K562 (cell line): ENCODE measurements around the gene TBX10. TPM values are rescaled to one million over a fixed set of nuclear protein-coding genes. Genes with fewer than 3 reads are reported as not detected.

ENCODE experiments used
- ATAC-seq: fragments of 200-7000 bp; cut with Tn5 transposase; 3 replicates; pipeline ENCODE4 v1.9.1; 2020; ENCODE audit warnings: moderate library complexity
- BruUV-seq: library from RNA; stranded (reverse); fragments of 400-500 nt; replicated peaks from 2 replicates; lab custom pipeline; 2021; lab: Mats Ljungman, UMichigan
- CTCF ChIA-PET: fragments of 300-600 bp; formaldehyde crosslinking; extraction: SDS; loops from one replicate; lab custom pipeline; 2021; ENCODE audit warnings: low intra/inter-chr PET ratio; lab: Yijun Ruan, JAX
- POLR2A ChIA-PET: fragments of 300-600, 350-650 bp; sonication (Branson Sonifier 250); formaldehyde crosslinking; extraction: SDS; loops from one replicate; lab custom pipeline; 2021; ENCODE audit warnings: antibody characterized with exemption, inconsistent platforms; lab: Yijun Ruan, JAX
- DNase-seq, 4 experiments: peaks; one replicate each; pipeline versions ENCODE4 v3.0.0 to v3.0.0-alpha.2; 2011 to 2018; ENCODE audit warnings: low spot score in 3 of 4, mixed read lengths in 3 of 4; ENCODE audit errors: extremely low read depth in 1 of 4
- FAIRE-seq: peaks from 2 replicates; lab custom pipeline; 2011; peaks lifted over from hg19 to GRCh38; lab: Jason Lieb, UNC
- H2AFZ ChIP-seq: 2 replicates; pipeline ENCODE4 v1.6.0; 2011; ENCODE audit warnings: low read depth, low read length, control low read depth, inconsistent platforms
- H3K27ac ChIP-seq: fragments of 200-600 bp; 3 replicates; pipeline ENCODE4 v1.8.0; 2011; ENCODE audit warnings: low read depth, mild to moderate bottlenecking, control low read depth, inconsistent platforms, low read length, moderate library complexity, mixed read lengths; ENCODE audit errors: extremely low read depth
- H3K27me3 ChIP-seq, 2 experiments: fragments of 300-600 bp in 1 of 2; 2 replicates in 1 of 2; 3 replicates in 1 of 2; pipeline versions ENCODE4 v1.6.0 to v1.8.0; 2011; ENCODE audit warnings: inconsistent platforms in 2 of 2, low read length in 2 of 2, mild to moderate bottlenecking in 1 of 2, mixed read lengths in 1 of 2, moderate library complexity in 1 of 2; ENCODE audit not compliant: control insufficient read depth in 2 of 2, insufficient read depth in 2 of 2
- H3K36me3 ChIP-seq: fragments of 300-600 bp; 3 replicates; pipeline ENCODE4 v1.8.0; 2011; ENCODE audit warnings: mild to moderate bottlenecking, low read length, inconsistent platforms; ENCODE audit not compliant: control insufficient read depth, insufficient read depth
- H3K4me1 ChIP-seq, 2 experiments: fragments of 200-600 bp in 1 of 2; replicated peaks in 1 of 2; 2 replicates in 1 of 2; 3 replicates in 1 of 2; pipeline versions ENCODE4 v1.5.1 to v1.8.0; 2011; ENCODE audit warnings: inconsistent platforms in 2 of 2, low read length in 2 of 2, mild to moderate bottlenecking in 1 of 2, mixed read lengths in 1 of 2, moderate library complexity in 1 of 2; ENCODE audit not compliant: control insufficient read depth in 2 of 2, insufficient read depth in 2 of 2
- H3K4me2 ChIP-seq: 2 replicates; pipeline ENCODE4 v1.6.1; 2011; ENCODE audit warnings: low read length, control low read depth, inconsistent platforms, mixed read lengths; ENCODE audit not compliant: insufficient read depth
- H3K4me3 ChIP-seq: fragments of 200-600 bp; sonication (generic), shearing (Covaris generic); 2 replicates; pipeline ENCODE4 v1.5.1; 2016; ENCODE audit warnings: control low read depth, inconsistent platforms
- H3K79me2 ChIP-seq: fragments of 200-600 bp; 3 replicates; pipeline ENCODE4 v1.8.0; 2011; ENCODE audit warnings: low read length, inconsistent platforms; ENCODE audit not compliant: control insufficient read depth, insufficient read depth
- H3K9ac ChIP-seq, 2 experiments: 2 replicates each; pipeline versions ENCODE4 v1.6.0 to v1.6.1; 2011; ENCODE audit warnings: low read depth in 2 of 2, low read length in 2 of 2, control low read depth in 1 of 2, inconsistent platforms in 1 of 2, mild to moderate bottlenecking in 1 of 2, mixed read lengths in 1 of 2; ENCODE audit not compliant: insufficient read depth in 1 of 2
- H3K9me1 ChIP-seq: one replicate; pipeline ENCODE4 v1.6.0; 2011; ENCODE audit warnings: inconsistent platforms, mild to moderate bottlenecking, low read length, moderate library complexity; ENCODE audit not compliant: control insufficient read depth, insufficient read depth
- H3K9me3 ChIP-seq: replicated peaks from 2 replicates; pipeline ENCODE4 v1.5.1; 2011; ENCODE audit warnings: low read depth, low read length, inconsistent platforms; ENCODE audit not compliant: control insufficient read depth, insufficient read depth
- H4K20me1 ChIP-seq: replicated peaks from 2 replicates; pipeline ENCODE4 v1.6.1; 2011; ENCODE audit warnings: low read length, inconsistent platforms, mixed read lengths; ENCODE audit not compliant: control insufficient read depth, insufficient read depth
- CBX2 ChIP-seq: fragments of 200-600 bp; sonication (generic); IDR thresholded peaks from one replicate; pipeline ENCODE4 v1.6.1; 2012; ENCODE audit warnings: mild to moderate bottlenecking, low read length, inconsistent platforms; ENCODE audit not compliant: insufficient read depth, poor library complexity, severe bottlenecking
- FOXA1 ChIP-seq: fragments of 450-650 bp; IDR thresholded peaks from 2 replicates; pipeline ENCODE4 v1.6.1; 2016; ENCODE audit warnings: mild to moderate bottlenecking, borderline replicate concordance
- GTF2E2 ChIP-seq: fragments of 200-800 bp; sonication (Bioruptor generic); IDR thresholded peaks from 2 replicates; pipeline ENCODE4 v1.6.1; 2016; ENCODE audit warnings: missing genetic modification characterization, missing compliant biosample characterization
- NR2C1 ChIP-seq, 2 experiments: fragments of 450-650 bp; IDR thresholded peaks; 2 replicates each; pipeline ENCODE4 v1.6.1; 2017; ENCODE audit warnings: mild to moderate bottlenecking in 2 of 2, antibody characterized with exemption in 1 of 2, inconsistent platforms in 1 of 2, missing compliant biosample characterization in 1 of 2, missing genetic modification characterization in 1 of 2
- PYGO2 ChIP-seq: fragments of 450-650 bp; IDR thresholded peaks from 2 replicates; pipeline ENCODE4 v1.6.1; 2016; ENCODE audit warnings: mild to moderate bottlenecking, missing genetic modification characterization, moderate library complexity, missing compliant biosample characterization
- ZBTB34 ChIP-seq: fragments of 250-450 bp; sonication (Bioruptor Pico); IDR thresholded peaks from 2 replicates; pipeline ENCODE4 v1.8.0; 2021; ENCODE audit warnings: mild to moderate bottlenecking, moderate library complexity
- ZNF318 ChIP-seq, 2 experiments: fragments of 450-650 bp; IDR thresholded peaks; 2 replicates each; pipeline ENCODE4 v1.6.1; 2016; ENCODE audit warnings: mild to moderate bottlenecking in 2 of 2, borderline replicate concordance in 1 of 2, low read depth in 1 of 2, moderate library complexity in 1 of 2
- ZNF830 ChIP-seq: fragments of 250-450 bp; sonication (Bioruptor Pico); IDR thresholded peaks from 2 replicates; pipeline ENCODE4 v1.5.0; 2021; ENCODE audit warnings: mild to moderate bottlenecking
- WGBS: fragments of 100-300 bp; shearing (Covaris generic); methylation state at CpG from one replicate; pipeline ENCODE4 v1.1.6; 2016; ENCODE audit warnings: low coverage, mixed read lengths; ENCODE audit not compliant: insufficient coverage; ENCODE audit errors: missing lambda C conversion rate; 5-methylcytosine and 5-hydroxymethylcytosine counted together
- in situ Hi-C: fragments of 300-500 bp; cut with MboI; formaldehyde crosslinking; loops from 4 replicates; pipeline ENCODE4 v1.15.0; 2018; ENCODE audit warnings: inconsistent platforms, mixed read lengths
- intact Hi-C: fragments of 100-400 bp; cut with micrococcal nuclease; formaldehyde crosslinking; loops from 2 replicates; pipeline ENCODE4 v1.14.2; 2022
- polyA plus RNA-seq, 8 experiments: library from polyadenylated mRNA; depleted of rRNA in 4 of 8; stranded (reverse) in 5 of 8; unstranded in 3 of 8; fragments of >200 nt; fragmentation: Nextera tagmentation in 2 of 8; fragmentation: Illumina TruSeq in 1 of 8; extraction: Ambion mirVana in 2 of 8; extraction: Trizol in 1 of 8; gene quantifications; 2 replicates each; pipeline versions ENCODE4 v1.2.1 to v1.2.3, GENCODE V29; 2011 to 2014; ENCODE audit warnings: inconsistent platforms in 1 of 8, missing spikeins in 1 of 8
- total RNA-seq, 7 experiments: library from RNA; depleted of rRNA in 6 of 7; stranded (reverse); fragments of >200 nt in 6 of 7; fragmentation: Illumina TruSeq in 2 of 7; extraction: Trizol in 2 of 7; gene quantifications; 2 replicates each; pipeline versions ENCODE4 v1.2.1 to v1.2.3, GENCODE V29; 2011 to 2021; ENCODE audit warnings: low replicate concordance in 1 of 7
- TF ChIP-seq, protein P1 (sequence below): sonication (generic); formaldehyde crosslinking; IDR thresholded peaks from 2 replicates; pipeline ENCODE4 v1.8.0; 2022; ENCODE audit warnings: mild to moderate bottlenecking, missing genetic modification reagents

The TBX10 gene
- total and polyA plus RNA-seq, 9 of the 15 experiments (the other 6 are each of a cell fraction or from before 2014, with no cell fraction given): not detected

- Histone ChIP-seq H3K36me3 (no peaks in the 10 kb centered on the region), H3K79me2 (no peaks in the 10 kb centered on the region), H3K4me1 (peaks cover 0 to 58% of the 10 kb centered on the region in 2 experiments; a peak in 3 of 5 replicates), H3K9ac (no peak overlapping the region), H3K9me1 (no peaks in the 10 kb centered on the region), H4K20me1 (no peaks in the 10 kb centered on the region), H2AFZ (no peak overlapping the region), H3K4me3 (no peak overlapping the region), H3K27ac (no peak overlapping the region), H3K27me3 (peaks cover 0 to 19% of the 10 kb centered on the region in 2 experiments; a peak in 3 of 5 replicates), H3K4me2 (no peak overlapping the region), H3K9me3 (no peaks in the 10 kb centered on the region)
- WGBS: 13% methylated on average over 5 of the region's 5 CpGs
- in situ Hi-C loops: no loop called here
- intact Hi-C loops: loop anchor here (5.0 to 10.0 kb wide), 2 partner anchors 67 to 161 kb away; no protein-coding TSS in a partner anchor
- FAIRE-seq (peak; percentile 82), ATAC-seq (peak; percentile 59), DNase-seq (peak in 3 of 4 experiments; percentile 35 to 54 (median 52))
- CTCF ChIA-PET: interaction anchor here (0.6 to 0.7 kb wide), 2 partner anchors 13 to 14 kb away, joined by 3 read pairs; no protein-coding TSS in a partner anchor
- POLR2A ChIA-PET: no interaction called here
- no TSS peak for BruUV-seq
- TF ChIP-seq FOXA1: no peak
- TF ChIP-seq NR2C1 (IDR thresholded peaks at IDR 0.05): no peak
- TF ChIP-seq NR2C1 (tag; IDR thresholded peaks at IDR 0.05): no peak
- no peak for TF ChIP-seq ZBTB34
- TF ChIP-seq, protein P1, sequence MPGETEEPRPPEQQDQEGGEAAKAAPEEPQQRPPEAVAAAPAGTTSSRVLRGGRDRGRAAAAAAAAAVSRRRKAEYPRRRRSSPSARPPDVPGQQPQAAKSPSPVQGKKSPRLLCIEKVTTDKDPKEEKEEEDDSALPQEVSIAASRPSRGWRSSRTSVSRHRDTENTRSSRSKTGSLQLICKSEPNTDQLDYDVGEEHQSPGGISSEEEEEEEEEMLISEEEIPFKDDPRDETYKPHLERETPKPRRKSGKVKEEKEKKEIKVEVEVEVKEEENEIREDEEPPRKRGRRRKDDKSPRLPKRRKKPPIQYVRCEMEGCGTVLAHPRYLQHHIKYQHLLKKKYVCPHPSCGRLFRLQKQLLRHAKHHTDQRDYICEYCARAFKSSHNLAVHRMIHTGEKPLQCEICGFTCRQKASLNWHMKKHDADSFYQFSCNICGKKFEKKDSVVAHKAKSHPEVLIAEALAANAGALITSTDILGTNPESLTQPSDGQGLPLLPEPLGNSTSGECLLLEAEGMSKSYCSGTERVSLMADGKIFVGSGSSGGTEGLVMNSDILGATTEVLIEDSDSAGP (CRISPR knock-in tag): no peak
- TF ChIP-seq CBX2: no peak
- no peak for TF ChIP-seq PYGO2 (tag)
- no peak for TF ChIP-seq GTF2E2 (tag)
- TF ChIP-seq ZNF318 (IDR thresholded peaks at IDR 0.05; ENCODE audit: borderline replicate concordance in 1 of 2, low read depth in 1 of 2): no peak
- TF ChIP-seq ZNF830: no peak
Observed at GRCh38 chr11:67644042-67644441, 4.5 kb upstream of the TBX10 start.
